ENCODE results near the gene APBA1.

Gene APBA1

GRCh38 chr9:69392826-69393225, 279.3 kb downstream of the APBA1 start:
- no peak for DNase-seq

- DNase-seq: no peak
Observed at GRCh38 chr9:69391946-69392345, 280.2 kb downstream of the APBA1 start.

GRCh38 chr9:69391487-69391886, 280.7 kb downstream of the APBA1 start:
- no peak for DNase-seq

- DNase-seq: no peak
Observed at GRCh38 chr9:69389437-69389995, 282.7 kb downstream of the APBA1 start.

- no peak for DNase-seq
Observed at GRCh38 chr9:69388596-69388995, 283.6 kb downstream of the APBA1 start.

GRCh38 chr9:69386651-69387050, 285.5 kb downstream of the APBA1 start:
- DNase-seq: no peak

- DNase-seq: no peak
Observed at GRCh38 chr9:69385581-69386033, 286.6 kb downstream of the APBA1 start.

GRCh38 chr9:69382135-69382534, 290.0 kb downstream of the APBA1 start:
- DNase-seq: no peak

GRCh38 chr9:69380811-69381210, 291.4 kb downstream of the APBA1 start:
- DNase-seq: no peak

GRCh38 chr9:69380301-69380700, 291.9 kb downstream of the APBA1 start:
- no peak for DNase-seq

- DNase-seq: no peak
Observed at GRCh38 chr9:69379270-69379982, 292.7 kb downstream of the APBA1 start.

- DNase-seq: no peak
Observed at GRCh38 chr9:69377981-69378380, 294.2 kb downstream of the APBA1 start.

Measured in suppressor macrophage (primary cell).